Effector CD8-positive, alpha-beta T cell (primary cell): ENCODE measurements around the gene ROCK2.
A peak's percentile ranks its signal among the peaks of the same experiment; 100 is the strongest.

Experiments used
- DNase-seq: peaks from one replicate; lab custom pipeline; 2025; lab: John Stamatoyannopoulos, UW
- total RNA-seq, 4 experiments: gene quantifications; one replicate each; lab custom pipeline; 2026; lab: John Stamatoyannopoulos, UW

The ROCK2 gene
- 69.8 to 113 (median 97.4) reads per million in 4 experiments for total RNA-seq

DNA sequence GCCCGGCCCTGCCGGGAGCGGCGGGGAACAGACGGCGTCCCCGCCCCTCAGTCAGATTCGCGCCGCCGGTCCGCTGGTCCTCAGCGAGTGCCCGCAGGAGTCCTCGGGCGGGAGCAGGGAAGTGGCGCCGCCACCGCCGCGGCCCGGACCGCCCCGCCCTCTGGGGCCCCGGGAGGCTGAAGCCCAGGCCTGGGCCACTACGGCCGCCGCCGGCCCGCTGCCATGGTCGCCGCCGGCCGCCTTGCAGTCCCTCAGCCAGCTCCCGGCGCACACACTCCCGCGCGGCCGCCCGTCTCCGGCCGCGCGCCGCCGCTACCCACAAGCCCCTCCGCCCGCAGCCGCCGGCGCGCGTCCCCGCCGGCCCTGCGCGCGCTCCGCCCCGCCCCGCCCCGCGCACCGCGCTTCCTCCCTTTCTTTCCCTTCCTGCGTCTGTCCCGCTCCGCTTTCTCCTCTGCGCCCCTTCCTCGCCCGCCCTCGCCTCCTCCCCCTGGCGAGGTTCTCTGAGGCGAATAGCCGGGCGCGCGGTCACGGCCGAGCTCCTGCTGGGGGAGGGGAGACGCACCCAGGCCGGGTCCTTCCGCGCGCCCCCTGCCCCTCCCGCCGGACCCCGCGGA lies at the start of gene ROCK2:
TSS of gene ROCK2 (minus strand) at position 295 of the 614 bp plus-strand sequence. CDS start 500 bp downstream, outside the sequence.
- DNase-seq, result peak; percentile 24

GRCh38 chr2:11393711-11394236 lies 49.3 kb upstream of the ROCK2 start:
- DNase-seq, result no peak

DNA sequence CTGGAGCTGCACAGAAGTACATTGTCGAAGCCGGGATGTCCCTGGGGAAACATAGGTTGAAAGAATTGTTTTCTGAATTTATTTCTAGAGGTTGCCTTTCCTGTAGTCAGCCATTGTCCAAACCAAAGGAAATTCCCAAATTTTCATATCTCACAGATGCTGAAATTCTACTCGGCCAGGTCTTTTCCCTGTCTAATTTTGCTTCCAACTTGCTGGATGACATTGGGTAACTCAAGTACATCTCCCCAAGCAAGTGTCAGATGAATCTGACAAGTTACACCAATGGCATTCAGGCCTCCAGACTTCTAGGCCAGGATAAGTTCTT lies 47.5 kb upstream of the ROCK2 start:
- DNase-seq, result no peak

DNA sequence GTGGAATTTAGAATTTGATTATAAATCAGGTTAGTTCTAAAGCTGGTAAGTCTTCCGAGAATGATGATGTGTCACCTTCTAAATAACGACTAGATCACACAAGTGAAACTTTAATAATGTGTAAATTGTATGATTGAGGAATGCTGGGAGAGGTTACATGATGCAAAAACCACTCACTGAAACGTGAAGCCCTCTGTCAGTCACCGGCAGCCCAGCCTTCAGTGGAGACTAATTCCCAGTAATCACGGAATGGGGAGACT lies 45.9 kb upstream of the ROCK2 start:
- DNase-seq, result no peak

GRCh38 chr2:11389551-11390398 lies 45.3 kb upstream of the ROCK2 start:
- DNase-seq, result no peak

DNA sequence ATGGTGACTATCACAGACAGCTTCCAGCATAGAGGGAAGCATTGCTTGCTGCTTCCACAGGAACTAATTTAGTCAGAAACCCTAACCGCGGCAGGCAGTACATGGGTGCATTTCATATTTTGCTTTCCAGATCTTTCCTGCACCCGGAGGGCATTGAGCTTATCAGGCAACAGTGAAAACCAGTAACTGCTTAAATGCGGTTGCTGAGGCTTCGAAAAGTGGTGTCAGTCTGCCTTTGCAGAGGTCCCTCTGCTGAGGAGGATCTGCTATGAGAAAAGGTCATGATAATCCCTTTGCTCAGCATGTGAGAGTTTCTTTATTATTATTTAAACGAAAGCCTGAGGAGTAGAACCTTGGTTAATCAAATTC lies 44.6 kb upstream of the ROCK2 start:
- no peak for DNase-seq

GRCh38 chr2:11388262-11389051 lies 44.0 kb upstream of the ROCK2 start:
- no peak for DNase-seq

- DNase-seq, result no peak
Observed at GRCh38 chr2:11387843-11388242, 43.4 kb upstream of the ROCK2 start.

DNA sequence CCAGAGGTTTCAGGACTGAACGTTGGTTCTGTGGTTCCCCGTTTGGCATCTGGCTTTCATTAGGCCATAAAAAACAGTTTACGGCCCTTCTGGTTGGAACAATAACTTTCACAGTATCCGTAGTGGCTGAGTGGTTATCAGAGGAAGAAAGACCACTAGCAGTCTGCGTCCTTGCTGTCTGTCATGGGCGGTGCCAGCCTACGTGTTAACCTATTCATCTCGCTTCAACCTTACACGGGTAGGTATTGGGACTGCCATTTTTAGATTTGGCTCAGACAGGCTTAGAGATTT lies 42.6 kb upstream of the ROCK2 start:
- no peak for DNase-seq

DNA sequence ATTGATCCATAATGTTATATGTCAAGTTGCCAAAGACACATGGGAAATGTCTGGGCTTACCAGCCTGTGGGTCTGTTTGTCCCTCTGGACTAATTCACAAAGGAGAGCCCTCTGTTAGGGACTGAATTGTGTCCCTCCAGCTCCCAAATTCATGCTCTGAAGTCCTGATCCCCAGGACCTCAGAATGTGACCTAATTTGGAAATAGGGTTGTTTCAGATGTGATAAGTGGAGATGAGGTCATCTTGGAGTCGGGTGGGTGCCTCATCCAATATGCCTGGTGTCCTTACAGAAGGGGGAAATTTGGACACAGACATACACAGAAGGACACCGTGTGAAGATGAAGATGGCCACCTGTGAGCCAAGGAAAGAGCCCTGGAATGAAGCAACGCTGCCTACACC lies 41.4 kb upstream of the ROCK2 start:
- no peak for DNase-seq

DNA sequence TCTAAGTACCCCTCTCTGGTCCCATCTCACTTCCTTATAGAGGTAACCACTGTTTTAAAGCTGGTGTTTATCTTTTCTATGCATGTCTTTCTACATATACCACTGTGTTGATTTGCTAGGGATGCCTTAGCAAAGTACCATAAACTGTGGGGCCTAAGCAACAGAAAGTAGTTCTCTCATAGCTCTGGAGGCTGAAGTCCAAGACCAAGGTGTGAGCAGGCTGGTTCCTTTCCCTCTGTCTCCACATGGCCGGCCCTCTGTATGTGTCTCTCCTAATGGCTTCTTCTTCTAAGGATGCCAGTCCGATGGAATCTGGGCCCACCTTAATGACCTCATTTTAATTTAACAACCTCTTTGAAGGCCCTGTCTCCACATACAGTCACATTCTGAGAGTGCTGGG lies 40.8 kb upstream of the ROCK2 start:
- no peak for DNase-seq

DNA sequence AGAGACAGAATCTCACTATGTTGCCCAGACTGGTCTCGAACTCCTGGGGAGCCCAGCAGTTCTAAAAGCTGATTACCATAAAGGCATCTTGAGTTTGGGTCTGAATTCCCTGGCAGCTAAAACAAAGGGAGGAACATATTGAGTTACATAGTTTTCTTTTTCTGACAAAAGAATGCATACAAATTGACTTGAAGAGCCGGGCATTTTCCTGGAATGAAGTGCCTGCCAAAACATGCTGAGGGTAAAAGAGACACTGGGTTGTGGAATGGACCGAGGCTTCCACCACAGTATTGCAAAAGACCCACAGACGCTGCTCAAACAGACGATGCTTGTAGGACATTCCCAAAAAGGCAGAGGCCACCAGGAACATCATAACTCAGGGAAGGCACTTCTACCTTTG lies 35.1 kb upstream of the ROCK2 start:
- DNase-seq, result no peak

DNA sequence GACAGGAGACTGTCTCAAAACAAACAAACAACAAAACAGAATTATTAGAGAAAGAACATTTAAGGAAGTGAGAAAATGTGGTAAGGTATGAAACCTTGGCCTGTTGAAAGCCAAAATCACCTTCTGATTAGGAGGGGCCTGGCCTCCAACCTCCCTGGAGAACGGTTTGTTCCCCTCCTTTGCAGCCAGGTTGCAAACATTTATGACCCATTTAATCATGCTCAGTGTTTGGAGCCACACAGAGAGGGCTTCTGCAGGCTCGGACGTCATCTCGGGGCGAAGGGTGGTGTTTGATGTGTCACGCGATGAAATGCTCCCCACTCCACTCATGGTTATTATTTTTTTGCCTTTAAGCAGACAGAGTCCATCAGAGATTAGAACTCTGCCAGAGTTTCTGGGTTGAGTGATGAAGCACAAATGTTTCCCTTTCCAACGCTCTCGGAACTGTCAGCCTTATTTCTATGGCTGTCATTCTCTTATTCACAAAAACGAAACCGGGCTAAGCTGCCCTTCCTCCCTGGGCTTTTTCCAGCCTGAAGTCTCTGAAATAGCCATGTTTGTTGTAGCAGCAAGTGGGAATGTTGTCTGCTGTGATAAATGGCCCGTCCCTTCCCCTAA lies 33.6 kb upstream of the ROCK2 start:
- no peak for DNase-seq

DNA sequence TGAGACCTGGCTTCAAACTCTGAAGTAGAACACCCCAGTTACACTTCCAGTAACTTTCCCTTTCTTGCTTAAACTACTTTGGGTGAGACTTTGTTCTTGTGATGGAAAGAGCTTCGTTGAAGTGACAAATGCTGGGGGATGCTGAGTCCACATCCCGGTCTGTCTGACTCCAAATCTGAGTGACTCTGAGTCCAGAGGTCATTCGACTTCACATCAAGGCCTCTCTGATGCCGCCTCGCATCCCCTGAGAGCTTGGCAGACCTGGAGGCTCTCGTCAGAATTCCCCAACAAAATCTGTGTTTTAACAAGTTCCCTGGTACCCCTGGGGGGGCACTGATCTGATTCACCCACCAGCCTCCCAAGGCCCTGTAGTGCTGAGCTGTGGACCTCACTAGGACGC lies 31.6 kb upstream of the ROCK2 start:
- no peak for DNase-seq

GRCh38 chr2:11375689-11376027 lies 31.2 kb upstream of the ROCK2 start:
- DNase-seq, result no peak

GRCh38 chr2:11375025-11375688 lies 30.7 kb upstream of the ROCK2 start:
- DNase-seq, result no peak

DNA sequence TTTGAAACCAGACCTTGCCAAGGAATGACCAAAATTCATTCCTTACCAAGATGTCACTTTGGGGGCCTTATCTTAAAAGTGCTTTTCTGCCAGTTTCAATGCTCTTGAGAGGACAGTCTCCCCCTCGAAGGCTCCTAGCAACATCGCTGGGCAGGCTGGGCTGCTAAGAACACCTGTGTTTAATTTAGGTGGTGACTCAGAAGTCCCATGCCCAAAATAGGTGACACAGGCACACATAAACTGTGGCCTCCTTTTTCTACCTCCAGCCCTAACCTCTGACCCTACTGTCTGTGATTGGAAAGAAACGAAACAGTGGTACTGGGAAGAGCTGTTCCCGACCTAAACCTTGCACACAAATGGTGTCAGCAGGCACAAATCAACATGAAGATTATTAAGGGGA lies 28.7 kb upstream of the ROCK2 start:
- DNase-seq, result no peak

DNA sequence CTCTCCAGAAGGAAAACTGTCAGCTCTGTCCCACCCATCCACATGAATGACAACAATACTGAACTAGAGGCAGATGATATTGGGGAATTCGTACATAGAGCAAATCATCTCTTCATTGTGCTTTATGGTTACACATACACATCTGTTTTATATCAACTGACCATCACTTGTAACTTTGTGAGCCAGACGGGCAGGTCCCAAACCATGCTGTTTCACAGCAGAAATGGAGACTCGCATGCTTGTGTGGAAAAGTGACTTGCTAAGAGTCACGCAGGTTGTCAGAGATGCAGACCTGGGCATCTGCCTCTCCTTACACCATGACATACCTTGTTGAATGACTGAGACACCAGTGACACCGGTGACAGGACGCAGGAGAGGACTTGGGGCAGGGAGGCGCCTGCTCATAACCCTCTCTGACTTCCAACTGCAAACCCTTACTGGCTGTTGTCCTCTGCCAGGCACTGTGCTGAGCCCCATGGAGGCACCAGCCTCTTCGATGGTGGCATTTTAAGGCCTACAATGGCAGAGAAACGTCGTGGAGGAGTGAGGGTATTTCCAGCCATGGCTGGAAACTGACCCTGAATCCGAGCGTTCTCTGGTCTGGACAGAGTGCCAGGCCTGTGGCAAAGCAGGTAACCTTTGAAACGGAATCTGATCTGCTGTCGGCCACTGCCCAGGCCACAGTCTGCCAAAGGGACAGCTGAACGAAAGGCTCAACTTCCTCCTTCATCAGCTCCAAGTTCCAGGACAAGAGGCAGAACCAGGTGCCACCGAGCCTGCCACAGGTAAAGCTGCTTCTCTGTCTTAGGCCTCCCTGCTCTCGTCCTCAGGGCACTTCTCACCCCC lies 26.9 kb upstream of the ROCK2 start:
- DNase-seq, result no peak

- no peak for DNase-seq
Observed at GRCh38 chr2:11370377-11371091, 26.1 kb upstream of the ROCK2 start.

GRCh38 chr2:11368059-11368572 lies 23.7 kb upstream of the ROCK2 start:
- no peak for DNase-seq
